HG02870 (cell line): ENCODE measurements around the gene GPA33.

Experiments
- ATAC-seq: cut with Tn5 transposase; IDR thresholded peaks from one replicate; pipeline ENCODE4 v1.9.1; 2021; ENCODE audit warnings: mild to moderate bottlenecking, moderate library complexity; ENCODE audit not compliant: unreplicated experiment

The GPA33 gene

GRCh38 chr1:167118188-167118587 is 28.0 kb upstream of the GPA33 start:
- ATAC-seq, result no peak

DNA sequence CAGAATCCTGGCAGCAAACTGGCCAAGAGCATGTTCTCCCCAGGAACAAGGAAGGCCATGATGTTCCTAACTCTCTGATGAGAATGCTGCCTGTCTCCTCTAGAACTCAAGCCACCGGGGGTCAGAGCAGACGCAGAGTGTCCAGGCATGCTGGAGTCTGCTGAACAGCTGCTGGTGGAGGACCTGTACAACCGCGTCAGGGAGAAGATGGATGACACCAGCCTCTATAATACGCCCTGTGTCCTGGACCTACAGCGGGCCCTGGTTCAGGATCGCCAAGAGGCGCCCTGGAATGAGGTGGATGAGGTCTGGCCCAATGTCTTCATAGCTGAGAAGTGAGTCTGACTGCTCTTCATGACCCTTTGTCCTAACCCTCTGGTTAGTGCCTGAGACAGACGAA is 27.0 kb upstream of the GPA33 start:
- no peak for ATAC-seq

DNA sequence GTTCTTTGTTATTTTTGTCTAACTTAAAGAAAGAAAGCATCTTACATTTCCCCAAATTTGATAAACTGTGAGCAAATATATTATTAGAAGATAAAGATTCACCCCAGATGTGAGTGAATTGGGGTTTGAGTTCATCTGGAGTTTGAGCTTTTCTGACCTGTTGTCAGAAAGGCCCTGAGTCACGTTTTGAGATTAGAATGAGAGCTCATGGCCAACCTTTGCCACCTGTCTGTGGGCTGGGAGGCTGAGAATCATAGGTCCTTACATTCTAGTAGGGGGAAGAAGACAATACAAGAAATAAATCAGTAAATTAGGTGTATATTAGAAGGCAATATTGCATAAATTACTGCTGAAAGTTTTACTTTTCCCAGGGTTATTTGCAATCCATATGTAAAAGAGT is 26.0 kb upstream of the GPA33 start:
- no peak for ATAC-seq

GRCh38 chr1:167115655-167116054 is 25.5 kb upstream of the GPA33 start:
- ATAC-seq, result no peak

DNA sequence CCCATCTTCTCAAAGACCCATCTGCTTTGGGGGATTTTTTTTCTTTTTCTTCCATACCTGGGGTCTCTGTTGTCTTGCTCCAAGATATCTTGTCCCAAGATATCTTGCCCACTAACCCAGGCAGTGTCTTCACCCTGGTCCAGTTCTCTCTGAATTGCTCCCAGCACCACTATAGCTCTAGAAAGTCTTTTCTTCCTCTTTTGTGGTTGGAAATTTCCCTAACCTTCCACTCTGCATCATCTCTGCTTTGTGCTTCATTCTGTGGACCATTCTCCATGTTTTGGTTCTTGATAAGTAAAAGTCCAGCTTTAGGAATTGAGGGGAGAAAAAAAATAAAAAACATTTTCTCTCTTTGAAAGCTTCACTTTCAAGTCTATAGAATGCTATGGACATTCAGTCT is 24.5 kb upstream of the GPA33 start:
- ATAC-seq, result no peak

DNA sequence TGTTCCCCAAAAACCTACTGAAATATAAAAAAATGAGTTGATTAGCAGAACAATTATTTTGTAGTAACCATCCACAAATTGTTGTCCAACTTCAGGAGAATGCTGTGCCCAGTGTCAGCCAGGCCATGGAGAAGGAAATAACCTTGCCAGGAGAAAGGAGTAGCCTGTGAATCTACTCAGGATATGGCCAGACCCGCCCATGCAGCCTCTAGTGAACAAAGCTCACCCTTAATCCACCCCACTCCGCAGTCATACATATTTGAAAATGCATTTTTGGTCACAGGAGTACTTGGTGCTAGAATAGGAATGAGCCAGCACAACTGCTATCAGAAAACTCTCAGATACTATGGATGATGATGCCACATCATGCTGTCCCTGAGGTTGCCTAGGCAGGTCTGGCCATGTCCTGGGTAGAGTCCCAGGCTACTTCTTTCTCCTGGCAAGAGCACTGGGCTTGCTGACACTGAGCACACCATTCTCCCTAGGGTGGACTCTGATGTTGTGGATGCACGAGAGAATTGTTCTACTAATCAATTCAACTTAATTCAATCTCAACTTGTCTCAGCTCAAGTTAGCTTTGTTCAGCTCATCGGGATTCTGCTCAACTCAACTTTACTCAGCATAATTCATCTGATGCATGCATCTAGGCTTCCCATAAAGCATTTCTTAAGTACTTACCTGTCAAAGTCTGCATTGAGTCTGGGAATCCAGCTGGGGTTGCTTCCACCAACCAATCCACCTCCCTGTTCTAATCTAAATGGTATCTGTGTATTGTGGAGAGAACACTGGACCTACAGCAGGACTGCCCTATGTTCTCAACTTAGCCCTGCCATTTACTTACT is 21.9 kb upstream of the GPA33 start:
- ATAC-seq, result no peak

GRCh38 chr1:167110586-167110985 is 20.4 kb upstream of the GPA33 start:
- ATAC-seq, result peak; percentile 77

DNA sequence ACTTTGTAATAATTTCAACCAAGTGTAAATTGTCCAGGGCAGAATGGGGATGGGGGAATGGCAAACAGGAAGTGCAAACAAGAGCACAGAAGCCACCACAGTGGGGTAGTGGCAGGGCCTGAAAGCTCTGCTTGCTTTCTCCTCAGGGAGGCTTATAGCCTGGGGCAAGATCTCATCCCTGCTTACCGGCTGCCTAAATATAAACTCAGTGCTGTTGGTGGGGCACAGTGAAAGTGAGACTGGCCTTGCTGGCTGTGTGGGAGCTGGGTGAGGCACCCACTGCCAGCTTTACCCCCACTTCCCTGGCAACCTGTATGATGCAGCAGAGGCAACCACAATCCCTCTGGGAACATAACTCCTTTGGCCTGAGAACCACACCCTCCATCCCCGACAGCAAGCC is 18.9 kb upstream of the GPA33 start:
- no peak for ATAC-seq

DNA sequence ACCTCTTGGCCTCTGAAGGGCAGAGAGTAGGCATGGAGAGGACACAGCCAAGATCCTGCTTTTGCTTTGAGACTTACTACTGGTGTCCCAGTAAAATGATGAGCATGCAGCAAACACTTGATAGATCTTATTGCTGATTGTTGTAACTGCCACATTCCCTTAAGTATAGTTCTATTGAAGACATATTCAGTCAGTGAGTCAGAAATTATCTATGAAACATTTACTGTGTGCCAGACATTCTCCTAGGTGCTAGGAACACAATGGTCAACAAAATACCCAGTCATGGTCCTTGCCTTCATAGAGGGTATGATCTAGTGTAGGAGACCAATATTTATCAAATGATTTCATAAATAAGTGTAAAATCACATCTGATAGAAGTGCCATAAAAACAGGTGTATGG is 17.3 kb upstream of the GPA33 start:
- no peak for ATAC-seq

DNA sequence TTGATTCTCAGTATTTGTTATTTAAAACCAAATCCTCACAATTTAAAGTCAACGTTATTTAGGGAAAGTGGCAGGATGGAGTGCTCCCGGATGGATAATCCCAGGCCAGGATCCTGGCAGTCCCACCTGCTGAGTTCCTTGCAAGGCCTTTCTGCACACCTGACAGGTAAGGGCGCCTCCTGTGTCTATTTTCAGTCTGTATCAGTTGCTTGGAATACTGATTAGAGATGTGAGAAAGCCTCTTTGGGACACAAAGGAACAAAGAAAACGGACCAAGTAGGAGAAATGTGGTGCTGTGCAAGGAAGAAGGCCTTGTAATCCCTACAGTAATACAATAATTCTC is 15.9 kb upstream of the GPA33 start:
- no peak for ATAC-seq

- no peak for ATAC-seq
Observed at GRCh38 chr1:167105271-167106118, 15.3 kb upstream of the GPA33 start.

- no peak for ATAC-seq
Observed at GRCh38 chr1:167104256-167104633, 14.1 kb upstream of the GPA33 start.

- no peak for ATAC-seq
Observed at GRCh38 chr1:167102906-167103573, 12.9 kb upstream of the GPA33 start.

DNA sequence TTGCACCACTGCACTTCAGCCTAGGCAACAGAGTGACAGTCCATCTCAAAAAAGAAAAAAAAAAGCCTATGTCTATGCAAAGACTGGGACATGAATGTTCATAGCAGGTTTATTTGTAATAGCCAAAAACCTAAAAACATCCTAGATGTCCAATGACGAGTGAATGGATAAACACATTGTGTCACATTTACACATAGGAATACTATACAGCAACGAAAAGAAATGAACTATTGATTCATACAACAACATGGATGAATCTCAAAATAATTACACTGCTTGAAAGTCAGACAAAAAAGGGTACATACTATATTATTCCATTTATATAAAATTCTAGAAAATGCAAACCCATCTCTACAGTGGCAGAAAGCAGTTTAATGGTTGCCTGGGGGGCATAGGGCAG is 11.6 kb upstream of the GPA33 start:
- ATAC-seq, result no peak

- no peak for ATAC-seq
Observed at GRCh38 chr1:167100730-167101129, 10.6 kb upstream of the GPA33 start.

GRCh38 chr1:167099851-167100250 is 9.7 kb upstream of the GPA33 start:
- ATAC-seq, result no peak

DNA sequence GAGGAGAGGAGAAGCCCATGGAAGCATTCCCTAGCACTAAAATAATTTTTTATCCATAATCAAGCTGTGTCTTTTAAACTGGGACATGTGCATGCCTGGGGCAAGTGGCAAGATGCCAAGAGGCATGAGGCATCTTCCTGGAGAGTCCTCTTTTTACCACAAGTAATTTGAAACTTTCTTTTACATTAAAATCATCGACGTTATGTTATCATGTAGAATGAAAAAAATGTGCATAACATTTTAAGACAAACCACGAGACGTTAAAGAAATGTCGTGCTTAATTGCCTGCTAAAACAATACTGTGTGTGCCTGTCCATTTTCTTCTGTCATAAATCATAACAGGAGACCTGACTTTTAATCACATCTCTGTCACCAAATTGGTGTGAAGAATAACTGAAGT is 5.2 kb upstream of the GPA33 start:
- no peak for ATAC-seq

GRCh38 chr1:167094690-167095089 is 4.5 kb upstream of the GPA33 start:
- ATAC-seq, result no peak

DNA sequence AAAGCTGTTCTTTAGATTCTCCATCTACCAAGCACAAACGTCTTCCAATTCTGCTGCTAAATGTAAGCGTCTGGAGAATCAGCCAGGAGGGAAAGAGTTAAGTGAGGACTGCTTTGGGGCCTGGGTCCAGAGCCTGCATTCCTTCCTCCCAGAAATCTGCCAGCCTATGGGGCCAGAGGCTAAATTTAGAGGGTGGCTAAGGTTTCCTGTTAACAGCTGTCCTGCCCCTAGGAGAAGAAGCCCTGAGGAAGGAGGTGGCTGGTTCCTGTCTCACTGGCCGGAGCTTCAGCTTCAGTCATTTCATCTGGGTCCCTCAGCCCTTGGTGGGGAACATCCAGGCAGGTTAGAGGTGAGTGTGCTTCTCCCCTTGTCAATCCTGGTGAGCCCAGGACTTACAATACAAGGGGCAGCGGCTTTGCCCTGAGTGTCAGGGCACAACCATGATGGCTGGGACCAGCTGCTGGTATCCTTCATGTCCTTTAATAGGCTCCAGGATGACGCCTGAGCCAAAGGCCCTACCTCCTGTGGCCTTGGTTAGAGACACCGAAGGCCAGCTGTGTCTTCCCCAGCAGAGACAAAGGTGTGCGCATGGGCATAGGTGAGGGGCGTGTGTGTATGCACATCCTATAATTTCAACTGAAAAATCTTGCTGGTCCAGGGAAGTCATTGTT is 3.8 kb upstream of the GPA33 start, which contains the start of gene STYXL2:
TSS of gene STYXL2 (plus strand) at position 230 of the 671 bp plus-strand sequence. CDS start 775 bp downstream, outside the sequence.
- no peak for ATAC-seq

DNA sequence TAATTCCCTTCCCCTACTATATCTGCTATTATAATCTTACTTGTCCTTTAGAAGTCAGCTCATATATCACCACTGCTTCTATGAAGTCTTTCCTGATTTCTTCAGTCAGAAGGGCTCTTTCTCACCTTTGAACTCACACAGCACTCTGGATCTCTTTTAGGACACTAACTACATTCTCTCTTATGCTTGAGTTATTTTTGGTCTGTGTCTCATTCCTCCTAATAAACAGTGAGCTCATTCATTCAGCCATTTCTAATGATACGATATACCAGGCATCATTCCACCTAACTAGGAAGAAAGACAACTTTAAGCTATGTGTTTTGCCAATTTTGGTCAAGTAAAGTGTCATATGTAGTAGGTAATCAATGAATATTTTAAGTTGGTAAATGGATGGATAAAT is 2.5 kb upstream of the GPA33 start:
- no peak for ATAC-seq

DNA sequence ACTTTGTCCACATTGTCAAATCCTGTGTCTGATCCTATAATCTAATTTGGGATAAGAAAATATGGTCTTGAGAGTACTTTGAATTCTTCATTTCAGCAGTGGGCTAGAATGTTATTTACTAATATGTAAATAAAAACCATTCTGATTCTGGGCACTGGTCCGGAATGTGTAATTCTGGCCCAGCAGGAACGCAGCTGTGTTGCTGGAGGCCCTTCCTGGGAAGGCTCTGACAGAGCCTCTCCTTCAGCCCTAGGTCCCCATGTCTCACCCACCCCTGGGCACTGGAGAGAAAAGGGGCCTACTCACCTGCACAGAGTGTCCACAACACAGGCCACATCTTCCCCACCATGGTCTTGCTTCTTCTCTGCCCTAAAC is 251 bp downstream of the GPA33 start:
- ATAC-seq, result no peak
